ENCODE measurements around the gene TMUB1.

The TMUB1 gene, protein sequence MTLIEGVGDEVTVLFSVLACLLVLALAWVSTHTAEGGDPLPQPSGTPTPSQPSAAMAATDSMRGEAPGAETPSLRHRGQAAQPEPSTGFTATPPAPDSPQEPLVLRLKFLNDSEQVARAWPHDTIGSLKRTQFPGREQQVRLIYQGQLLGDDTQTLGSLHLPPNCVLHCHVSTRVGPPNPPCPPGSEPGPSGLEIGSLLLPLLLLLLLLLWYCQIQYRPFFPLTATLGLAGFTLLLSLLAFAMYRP

DNA sequence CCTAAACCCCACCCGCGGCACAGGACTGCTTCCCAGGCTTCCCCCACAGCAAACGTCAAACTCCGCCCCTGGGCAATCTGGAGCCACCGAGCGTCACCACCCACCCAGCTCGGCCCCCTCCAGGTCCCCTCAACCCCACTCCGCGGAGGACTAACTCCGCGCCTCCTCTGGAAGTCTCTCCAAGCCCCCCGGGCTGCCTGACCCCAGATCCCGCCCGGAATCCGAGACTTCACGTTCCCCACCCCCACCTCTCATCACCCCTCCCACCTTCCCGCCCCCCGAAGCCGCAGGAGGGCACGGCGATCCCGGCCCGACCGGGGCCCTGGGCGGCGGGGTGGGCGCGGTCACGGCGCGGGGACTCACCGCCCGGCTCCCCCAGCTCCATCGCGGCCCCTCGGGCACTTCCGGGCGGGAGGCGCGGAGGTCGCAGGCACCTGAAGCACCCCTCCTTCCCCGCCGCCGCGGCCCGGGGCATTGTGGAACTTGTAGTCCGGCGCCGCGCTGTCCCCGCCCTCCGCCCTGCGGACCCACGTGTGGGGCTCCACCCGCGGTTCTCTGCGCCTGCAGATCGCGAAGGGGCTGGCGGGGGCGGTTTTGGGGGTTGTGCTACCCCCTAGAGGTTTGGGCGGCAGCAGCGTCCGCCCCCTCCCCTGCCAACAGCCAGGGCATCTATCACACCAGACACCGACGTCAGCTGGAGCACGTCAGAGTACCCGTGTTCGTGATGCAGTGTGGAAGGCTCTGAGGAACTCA, at the start of gene TMUB1:
Gene TMUB1 (minus strand): TSS at position 423 of the 753 bp plus-strand sequence. CDS start 930 bp downstream, outside the sequence.
- DNase-seq = peak; percentile 70

DNA sequence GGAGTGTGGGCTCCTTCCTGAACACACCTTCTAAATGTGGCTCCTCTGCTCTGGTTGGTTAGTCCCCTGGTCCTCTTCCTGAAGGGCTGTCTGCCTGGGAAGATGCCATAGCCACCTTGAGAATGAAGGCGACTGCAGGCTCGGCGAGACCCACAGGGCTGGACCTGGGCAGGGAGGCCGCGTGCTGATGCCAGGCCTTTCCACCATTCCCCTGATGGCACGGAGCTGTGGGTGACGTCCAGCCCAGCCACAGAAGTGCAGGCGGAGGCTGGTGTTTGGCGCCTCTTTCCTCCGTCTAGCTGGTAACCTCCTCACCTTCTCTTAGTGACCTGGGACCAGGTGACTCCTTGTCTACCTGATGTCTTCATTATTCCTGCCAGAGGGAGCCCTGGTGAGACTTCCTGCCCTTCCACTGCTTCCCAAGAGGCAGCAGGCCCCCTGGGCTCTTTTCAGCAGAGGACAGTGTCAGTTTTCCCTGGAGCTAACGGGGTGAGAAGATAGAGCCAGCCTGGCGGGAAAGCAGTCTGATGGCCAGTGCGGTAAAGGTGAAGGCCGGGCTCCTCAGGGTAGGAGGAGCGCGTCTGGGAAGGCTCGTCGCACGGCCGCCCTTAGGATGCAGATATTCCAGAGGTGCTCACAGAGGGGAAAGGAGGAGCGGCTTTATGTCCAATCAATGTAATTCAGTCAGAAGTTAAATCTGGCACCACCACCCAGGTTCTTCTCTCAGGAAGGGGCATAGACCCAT, 49.3 kb upstream of the TMUB1 start:
- no peak for DNase-seq

DNA sequence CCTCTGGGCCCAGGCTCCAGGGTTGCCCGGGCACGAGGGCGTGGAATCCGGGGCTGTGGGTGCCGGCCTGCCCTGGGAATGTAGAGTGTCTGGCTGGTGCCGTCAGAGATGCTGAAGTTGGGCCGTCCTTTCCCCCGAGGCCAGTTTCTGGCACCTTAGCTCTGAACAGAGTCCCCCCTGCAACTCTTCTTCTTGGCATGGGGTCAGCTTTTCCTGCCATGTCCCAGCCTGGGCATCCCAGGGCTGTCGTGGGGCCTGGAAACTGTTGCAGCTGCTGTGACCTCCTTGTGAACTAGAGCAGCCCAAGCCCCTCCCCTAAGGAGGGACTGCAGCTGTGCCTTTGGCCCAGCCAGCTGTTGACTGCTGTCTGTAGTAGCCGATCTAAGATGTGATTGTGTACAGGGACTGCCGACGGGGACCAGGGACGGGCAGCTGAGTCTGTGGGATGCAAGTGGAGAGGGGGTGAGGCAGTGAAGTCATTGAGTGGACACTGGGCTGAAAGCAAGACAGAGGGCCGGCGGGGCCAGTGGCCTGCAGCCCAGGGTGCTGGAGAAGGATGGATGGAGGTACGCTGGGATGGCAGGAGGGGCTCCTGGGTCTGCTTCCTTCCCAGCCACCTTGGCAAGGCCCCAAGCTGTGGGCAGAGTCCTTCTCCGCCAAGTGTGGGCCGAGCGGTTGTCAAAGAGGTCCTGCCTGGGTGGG, 48.5 kb upstream of the TMUB1 start:
- DNase-seq = no peak

DNA sequence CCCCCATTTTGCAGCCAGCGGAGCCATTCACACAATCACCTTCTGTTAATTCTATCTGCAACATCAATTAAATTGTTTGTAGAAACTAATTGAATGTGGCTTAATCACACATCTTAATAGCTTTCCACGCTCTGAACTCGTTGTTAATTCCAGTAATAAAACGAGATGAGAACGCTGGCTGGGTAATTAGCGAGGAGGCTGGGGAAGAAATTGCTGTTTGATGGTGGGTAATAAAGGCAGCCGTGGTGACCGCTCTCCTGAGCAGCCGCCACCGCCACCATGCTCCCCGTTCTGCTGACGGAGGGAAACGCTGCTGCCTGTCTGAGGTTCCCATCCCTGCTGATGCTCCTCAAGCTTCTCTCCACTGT, 47.9 kb upstream of the TMUB1 start:
- DNase-seq = no peak

DNA sequence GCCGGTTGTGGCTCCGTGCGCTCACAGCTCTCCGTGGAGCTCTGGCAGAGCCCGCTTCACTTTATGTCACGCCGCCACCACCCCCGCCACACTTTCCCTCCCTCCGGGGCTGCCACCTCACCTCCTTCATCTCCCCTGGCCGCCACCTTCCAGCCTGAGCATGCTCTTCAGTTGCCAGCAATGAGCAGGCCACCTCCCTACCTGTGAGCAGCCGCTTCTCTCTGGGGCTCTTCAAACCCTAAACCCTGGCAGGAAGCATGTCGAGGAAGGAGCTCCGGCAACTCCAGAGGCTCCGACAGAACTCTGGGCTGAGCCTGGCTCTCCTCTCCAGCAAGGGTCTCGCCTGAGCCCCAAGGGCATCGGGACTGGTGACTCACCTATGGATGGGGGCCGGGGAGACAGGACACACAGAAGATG, 47.5 kb upstream of the TMUB1 start:
- no peak for DNase-seq

DNA sequence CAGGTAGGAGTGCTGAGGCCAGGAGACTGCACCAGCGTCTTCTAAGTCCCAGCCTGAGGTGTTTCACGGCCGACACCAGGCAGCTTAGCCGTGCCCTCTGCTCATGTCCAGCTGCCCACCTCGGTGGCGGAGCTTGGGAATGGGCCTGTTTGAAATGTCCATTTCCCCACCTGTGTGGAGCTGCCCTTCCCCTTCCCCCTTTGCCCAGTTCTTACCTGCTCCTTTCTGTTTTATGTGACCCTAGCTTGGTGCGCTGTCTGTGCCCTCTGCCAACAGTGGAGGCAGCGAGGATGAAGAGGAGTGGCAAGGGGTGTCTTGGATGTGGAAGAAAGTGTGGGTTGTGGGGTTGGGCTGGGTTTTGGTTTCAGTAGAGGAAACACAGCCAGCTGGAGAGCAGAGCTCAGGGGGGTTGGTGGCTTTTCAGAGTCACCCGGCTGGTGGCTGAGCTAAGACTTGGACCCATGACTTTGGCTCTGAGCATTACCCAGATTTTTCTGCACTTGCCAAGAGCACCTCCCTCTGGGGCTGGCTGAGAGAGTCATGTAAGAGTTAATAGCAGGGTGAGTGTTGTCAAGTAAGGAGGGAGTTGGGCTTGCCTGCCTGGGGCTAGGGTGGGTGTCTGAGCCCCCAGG, 46.8 kb upstream of the TMUB1 start:
- DNase-seq = no peak

DNA sequence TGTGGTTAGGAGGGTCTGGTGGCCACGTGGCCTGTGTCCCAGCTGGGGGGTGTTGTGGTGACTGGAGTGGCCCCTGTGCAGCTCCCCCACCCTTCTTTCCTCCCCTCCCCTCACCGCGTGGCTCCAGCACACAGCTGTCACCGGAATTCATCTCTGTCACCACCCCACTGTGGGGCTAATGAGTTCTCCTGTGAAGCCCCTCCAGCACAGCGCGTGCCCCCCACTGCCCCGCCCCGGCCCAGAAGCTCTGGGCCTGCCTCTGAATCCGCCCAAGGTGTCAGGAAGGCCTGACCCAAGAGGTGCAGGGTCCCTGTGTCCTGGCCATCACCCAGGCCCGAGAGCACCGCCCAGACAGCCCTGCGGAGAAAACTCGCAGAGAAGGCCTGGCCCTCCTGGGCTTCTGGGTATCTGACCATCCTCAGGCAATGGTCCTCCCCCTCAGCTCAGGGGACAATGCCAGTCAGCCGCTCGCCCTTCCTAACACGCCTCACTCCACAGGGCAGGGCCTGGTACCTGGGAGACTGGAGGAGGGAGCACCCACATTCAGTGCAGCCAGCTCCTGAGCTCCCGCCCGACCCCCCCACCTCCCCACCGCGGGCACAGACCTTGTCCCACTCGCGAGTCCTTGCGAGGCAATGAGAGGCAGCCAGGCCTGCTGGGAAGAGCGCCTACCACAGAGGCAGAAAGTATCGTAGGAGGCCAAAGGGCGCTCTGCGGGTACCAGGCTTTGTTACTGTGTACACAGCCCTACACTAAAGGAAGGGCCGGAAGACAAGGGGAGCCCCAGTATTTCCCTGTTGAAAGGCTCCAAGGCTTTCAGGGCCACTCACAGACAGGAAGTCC, 46.0 kb upstream of the TMUB1 start:
- no peak for DNase-seq

DNA sequence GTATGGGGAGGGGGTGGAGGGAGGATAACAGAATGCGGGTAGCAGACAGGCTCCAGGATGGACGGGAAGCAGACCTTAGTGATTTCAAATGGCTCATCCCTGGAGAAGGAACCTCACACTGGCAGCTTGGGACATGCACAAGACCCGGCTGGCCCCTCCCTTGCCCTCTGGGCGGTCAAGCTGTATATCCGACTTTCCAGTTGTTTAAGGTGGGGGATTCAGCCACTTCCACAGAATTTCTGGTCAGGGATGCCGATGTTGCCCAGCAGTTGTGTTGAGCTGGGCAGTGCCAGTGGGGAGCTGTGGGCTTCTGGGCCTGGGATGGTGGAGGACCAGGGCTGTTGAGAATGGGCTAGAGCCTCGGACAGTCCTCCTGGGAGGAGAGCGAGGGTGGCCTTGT, 45.4 kb upstream of the TMUB1 start:
- no peak for DNase-seq

DNA sequence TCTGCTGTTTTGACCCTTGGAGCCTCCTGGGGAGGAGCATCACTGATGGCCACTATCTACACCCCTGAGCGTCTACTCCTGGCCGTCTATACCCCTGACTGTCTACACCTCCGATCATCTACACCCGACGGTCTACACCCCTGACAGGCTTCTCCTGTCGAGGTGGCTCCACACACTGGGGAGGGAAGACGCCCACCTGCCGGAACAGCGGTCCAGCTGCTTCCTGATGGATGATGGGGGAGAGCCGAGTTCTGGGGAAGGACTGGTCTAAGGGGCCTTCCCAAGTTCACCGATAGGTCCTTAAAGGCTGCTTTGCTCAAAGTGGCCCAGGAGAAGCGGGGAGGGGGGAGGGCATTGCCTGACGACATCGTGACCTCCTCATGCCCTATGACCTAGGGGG, 44.9 kb upstream of the TMUB1 start:
- DNase-seq = no peak

DNA sequence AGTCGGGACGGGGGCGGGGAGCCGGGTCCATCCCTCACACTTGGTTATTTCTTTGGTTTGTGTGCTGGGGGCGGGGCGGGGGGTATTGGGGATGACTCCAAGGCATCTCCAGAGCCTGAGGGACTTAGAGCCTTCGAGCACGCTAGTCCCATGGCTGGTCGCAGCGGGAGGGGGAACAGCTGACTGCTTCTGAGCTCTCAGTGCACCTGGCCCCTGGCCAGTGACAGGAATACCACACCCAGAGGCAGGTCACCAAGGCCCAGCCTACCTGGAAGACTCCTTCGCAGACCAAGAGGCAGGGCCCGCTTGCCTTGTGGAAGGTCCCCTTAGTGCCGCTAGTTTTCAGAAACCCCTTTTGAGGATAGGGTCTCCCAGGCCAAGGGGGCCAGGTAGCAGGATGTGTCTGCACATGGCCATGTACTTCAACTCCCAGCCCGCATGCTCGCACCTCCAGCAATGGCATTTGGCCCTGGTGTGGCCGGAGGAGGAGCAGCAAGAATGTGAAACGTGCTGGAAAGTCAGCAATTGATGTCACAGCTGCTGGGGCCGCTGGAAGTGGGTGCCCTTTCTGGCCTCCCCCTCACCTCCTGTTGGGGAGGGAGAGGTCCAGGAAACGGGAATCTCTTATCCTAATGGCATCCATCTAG, 43.3 kb upstream of the TMUB1 start:
- no peak for DNase-seq

DNA sequence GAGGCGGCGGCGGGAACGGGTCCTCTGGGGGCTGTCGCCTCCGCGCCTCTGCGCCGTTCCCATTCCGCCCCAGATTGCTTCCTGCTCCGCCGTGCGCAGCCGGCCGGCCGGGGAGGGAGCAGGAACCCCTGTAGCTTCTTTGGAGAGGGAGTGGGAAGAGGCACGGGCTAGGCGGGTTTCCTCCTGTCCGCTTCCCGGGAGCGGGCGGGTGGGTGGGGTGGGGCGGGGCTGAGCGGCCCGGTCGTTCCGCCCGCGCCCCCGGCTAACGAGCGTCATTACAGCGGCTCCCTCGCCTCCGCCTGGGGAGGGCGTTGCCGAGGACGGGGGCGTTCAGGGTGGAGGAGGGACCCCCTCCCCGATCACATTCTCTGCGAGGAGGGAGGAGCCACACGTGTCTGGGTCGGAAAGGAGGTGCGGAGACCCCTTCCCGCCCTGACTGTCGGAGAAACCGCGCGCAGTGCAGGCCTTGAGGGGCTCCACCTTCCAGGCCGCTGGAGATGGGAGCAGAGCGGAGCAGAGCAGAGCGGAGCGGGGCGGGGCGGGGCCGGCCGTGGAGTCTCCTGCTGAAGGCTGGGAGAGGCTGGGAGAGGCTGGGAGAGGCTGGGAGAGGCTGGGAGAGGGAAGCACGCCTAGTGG, 42.7 kb upstream of the TMUB1 start:
- no peak for DNase-seq

DNA sequence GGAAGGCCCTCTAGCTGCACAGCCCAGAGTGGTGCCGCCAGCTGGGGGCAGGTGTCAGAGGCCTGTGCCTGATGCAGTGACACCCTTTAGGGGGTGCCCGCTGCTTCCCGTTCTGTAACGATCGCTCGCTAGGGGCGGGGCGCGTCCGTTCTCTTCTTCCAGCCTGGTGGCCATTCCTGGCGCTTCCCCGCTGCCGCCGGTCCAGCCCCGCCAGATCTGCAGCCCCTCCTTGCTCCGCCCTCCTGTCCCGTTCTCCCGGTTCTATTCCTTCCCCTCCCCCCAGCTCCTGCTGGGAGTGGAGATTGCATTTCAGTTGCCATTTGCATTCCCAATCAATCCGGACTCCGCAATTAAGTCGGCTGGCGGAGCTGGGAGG, 42.2 kb upstream of the TMUB1 start:
- no peak for DNase-seq

DNA sequence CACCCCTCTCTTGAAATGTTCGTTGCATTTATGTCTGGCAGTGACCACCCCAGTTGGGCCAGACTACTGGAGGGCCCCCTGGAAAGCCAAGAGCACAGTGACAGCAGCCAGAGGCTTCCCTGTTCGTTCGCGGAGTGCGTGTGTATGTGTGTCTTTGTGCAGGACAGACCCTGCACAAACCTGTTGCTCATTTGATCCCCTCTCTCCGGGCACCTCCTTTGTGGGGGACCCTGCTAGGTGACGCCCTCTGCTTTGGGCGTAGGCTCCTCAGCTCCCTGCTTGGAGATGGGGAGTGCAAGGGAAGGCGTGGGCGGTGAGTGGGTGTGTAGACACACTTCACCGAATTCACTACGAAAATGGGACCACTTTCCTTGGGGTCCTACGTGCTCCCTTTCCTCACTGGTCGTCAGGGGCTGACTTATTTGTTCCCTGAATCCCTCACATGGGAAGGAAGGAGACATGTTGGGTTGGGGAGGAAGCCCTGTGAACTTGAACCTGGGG, 41.7 kb upstream of the TMUB1 start:
- no peak for DNase-seq

DNA sequence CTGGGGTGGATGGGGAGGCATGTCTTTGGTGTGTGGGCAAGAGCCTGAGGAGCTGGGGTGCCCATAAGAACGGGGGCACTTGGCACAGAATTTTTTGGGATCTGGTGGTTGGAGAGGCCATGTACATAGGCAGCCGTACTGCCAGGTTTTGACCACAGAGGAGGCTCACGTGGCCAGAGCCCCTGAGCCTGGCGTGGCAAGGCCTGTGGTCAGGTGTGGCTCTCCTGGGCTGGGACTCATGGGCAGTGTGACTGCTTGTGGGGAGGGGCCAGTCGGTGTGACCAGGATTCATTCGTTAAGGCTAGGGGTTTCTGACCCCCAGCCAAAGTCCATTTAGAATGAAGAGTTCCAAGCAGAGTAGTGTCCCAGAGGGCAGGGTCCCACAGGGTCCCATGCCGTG, 41.2 kb upstream of the TMUB1 start:
- no peak for DNase-seq

DNA sequence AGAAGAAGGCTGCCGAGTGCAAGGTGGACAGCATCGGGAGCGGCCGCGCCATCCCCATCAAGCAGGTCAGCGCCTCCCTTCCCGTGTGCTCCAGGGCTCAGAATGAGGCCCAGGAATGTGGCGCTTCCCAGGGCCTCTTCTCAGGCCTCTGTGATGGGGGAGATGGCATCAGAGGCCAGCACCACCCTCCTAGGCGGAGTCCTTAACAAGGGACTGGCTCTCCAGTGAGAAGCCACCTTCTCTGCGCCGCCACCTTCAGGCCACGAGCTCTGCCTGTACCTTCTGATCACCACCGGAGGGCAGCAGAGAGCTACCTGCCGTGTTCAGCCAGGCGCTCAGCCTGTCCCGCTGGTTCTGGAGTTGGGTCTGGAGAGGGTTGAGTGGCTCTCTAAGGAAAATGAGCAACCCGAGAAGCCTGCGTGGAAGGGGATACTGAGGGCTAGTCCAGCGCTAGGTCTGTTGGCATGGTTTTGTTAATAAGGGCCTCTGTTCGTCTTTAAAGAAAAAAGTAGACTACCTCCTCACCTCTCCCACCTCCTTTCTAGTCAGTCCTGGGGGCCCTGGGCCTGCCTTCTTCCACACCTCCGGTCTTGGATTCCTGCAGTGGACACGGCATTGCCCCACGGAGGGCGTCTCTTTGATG, 40.6 kb upstream of the TMUB1 start:
- DNase-seq = peak; percentile 48

DNA sequence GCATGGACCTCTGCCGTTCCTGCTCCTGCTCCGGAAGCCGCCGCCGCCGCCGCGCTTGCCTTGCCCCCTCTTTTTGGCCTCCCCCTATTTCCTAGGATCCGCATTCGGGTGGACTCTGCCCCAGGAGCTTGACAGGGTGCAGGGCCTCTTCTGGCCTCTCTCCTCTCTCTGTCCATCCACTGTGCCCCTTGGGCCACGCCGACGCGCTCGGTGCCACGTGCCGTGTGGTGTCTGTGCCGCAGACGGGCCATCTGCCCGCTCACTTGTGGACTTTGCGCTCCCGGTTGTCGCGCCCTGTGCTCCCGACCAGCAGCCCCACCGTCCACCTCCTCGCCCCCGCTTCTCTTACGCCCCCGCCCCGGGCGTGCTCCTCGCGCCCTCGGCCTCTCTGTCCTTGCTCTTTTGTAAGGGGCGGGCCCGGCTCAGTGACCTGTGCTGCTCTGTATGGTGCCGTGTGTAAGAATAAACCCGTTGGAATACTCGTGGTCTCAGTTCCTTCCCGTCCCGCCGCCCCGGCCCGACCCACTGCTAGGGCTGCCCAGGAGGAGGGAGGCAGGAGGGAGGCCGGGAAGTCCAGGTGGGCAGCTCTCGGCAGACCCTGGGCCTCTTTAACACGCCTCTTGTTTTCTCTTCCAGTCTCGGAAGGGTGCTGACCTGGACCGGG, 40.0 kb upstream of the TMUB1 start:
- DNase-seq = no peak

DNA sequence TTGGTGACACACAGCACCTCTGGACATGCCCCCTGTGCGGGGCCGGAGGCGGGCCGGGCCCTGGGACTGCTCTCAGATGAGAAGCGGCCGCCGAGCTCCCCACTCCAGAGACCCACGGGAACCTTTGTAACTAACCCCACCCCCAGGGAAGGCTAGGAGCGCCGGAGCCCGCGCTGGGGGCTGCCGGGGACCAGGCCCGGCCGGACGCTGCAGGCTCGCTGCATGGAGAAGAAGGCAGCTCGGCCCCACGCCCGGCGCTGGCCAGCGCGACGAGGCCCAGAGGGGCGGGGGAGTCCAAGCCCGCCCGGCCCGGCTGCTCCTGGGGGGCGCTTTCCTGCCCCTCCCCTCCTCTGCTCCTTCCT, 39.5 kb upstream of the TMUB1 start:
- DNase-seq = no peak

DNA sequence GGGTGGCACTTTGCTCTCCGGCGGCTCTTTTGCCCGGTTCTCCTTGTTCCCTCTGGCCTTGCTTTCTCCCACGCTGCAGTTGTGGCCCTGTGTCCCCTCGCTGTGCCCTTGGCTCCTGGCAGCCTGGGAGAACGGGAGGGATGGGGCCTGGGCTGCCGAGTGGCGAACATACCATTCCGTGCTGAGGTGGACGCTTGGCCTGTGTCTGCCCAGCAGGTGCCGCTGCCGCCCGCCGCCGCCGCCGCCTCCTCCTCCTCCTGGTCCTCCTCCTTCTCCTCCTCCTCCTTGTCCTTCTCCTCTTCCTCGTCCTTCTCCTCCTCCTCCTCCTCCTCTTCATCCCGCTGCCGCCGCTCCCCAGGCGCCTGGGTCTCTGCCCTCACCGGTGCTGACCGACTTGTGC, 39.0 kb upstream of the TMUB1 start:
- DNase-seq = no peak

DNA sequence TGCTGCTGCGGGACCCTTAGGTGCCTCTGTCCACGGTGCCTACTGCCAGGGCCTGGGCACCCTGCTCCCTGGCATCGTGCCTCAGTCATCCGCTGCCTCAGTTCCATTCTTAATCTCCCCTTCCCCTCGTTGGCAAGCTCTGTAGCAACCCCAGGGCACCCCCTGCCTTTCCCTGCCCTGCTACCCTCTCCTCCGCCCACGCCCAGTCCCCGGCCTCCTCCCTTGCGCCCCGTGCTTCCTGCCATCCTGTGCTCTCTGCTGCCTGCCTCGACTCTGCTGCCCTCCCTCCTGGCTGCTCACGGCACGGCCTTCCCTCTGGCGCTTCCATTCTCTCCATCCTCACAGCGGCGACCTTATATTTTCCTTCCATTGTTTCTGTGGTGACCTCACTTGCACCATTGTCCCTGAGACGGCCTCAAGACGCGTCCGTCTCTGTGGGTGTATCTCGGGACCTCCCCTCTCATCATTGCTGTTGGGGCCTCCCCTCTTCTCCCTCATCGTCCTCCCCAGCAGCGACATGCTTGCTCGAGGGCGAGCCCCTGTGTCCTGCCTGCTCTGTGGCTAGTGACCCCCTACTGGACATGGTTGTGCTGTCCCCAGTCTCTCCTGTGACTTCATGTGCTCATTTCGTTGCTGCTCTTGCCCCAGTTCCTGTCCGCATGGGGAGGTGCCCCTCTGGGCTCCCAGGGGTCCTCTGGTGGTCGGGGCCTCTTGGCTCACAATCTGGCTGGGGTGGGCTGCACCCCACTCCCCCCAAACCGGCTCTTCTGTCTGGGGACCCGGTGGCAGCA, 38.3 kb upstream of the TMUB1 start:
- DNase-seq = no peak

Measured in NCI-H2171 (cell line).